HG02885 (cell line): ENCODE data around the gene SLC6A17.
A peak's percentile ranks its signal among the peaks of the same experiment; 100 is the strongest.

Experiments
- ATAC-seq: cut with Tn5 transposase; IDR thresholded peaks from one replicate; pipeline ENCODE4 v1.9.1; 2021; ENCODE audit warnings: mild to moderate bottlenecking; ENCODE audit not compliant: unreplicated experiment, poor library complexity

The SLC6A17 gene

GRCh38 chr1:110150330-110151174, at the start of gene SLC6A17:
TSS of gene SLC6A17 (plus strand) at chr1:110150494. CDS start at chr1:110166930, 16,436 bp downstream.
- no peak for ATAC-seq

- ATAC-seq = no peak
Measured at GRCh38 chr1:110102081-110102480, 48.2 kb upstream of the SLC6A17 start.

- peak; percentile 67 for ATAC-seq
Measured at GRCh38 chr1:110106013-110106941, 44.0 kb upstream of the SLC6A17 start.

- no peak for ATAC-seq
Measured at GRCh38 chr1:110107867-110108469, 42.3 kb upstream of the SLC6A17 start.

GRCh38 chr1:110111081-110111480, 39.2 kb upstream of the SLC6A17 start:
- ATAC-seq = no peak

- no peak for ATAC-seq
Measured at GRCh38 chr1:110112143-110112542, 38.2 kb upstream of the SLC6A17 start, which contains the start of gene UBL4B. TSS of gene UBL4B (plus strand) at chr1:110112443. CDS start at chr1:110112535, 92 bp downstream.

GRCh38 chr1:110112656-110113055, 37.6 kb upstream of the SLC6A17 start:
- no peak for ATAC-seq

GRCh38 chr1:110113551-110113950, 36.7 kb upstream of the SLC6A17 start:
- ATAC-seq = no peak

- no peak for ATAC-seq
Measured at GRCh38 chr1:110114173-110114572, 36.1 kb upstream of the SLC6A17 start.

- no peak for ATAC-seq
Measured at GRCh38 chr1:110114784-110115183, 35.5 kb upstream of the SLC6A17 start.

GRCh38 chr1:110118636-110119396, 31.5 kb upstream of the SLC6A17 start:
- no peak for ATAC-seq

- no peak for ATAC-seq
Measured at GRCh38 chr1:110119843-110120242, 30.5 kb upstream of the SLC6A17 start.

GRCh38 chr1:110120960-110121561, 29.2 kb upstream of the SLC6A17 start:
- ATAC-seq = no peak

GRCh38 chr1:110123224-110123623, 27.1 kb upstream of the SLC6A17 start:
- ATAC-seq = no peak

GRCh38 chr1:110125810-110126209, 24.5 kb upstream of the SLC6A17 start:
- no peak for ATAC-seq

- ATAC-seq = no peak
Measured at GRCh38 chr1:110130113-110130591, 20.1 kb upstream of the SLC6A17 start.

- no peak for ATAC-seq
Measured at GRCh38 chr1:110130989-110131388, 19.3 kb upstream of the SLC6A17 start.

- ATAC-seq = no peak
Measured at GRCh38 chr1:110132682-110133081, 17.6 kb upstream of the SLC6A17 start.

GRCh38 chr1:110133436-110133835, 16.9 kb upstream of the SLC6A17 start:
- no peak for ATAC-seq
